ENCODE results near the gene CLDN12.

The CLDN12 gene

GRCh38 chr7:90446137-90446899, 43.1 kb downstream of the CLDN12 start:
- TF ChIP-seq TAF1 (IDR thresholded peaks at IDR 0.05; ENCODE audit: borderline replicate concordance, insufficient read depth, low read length) (no peak), SIN3A (IDR thresholded peaks at IDR 0.05; ENCODE audit: borderline replicate concordance, insufficient read depth, low read length) (no peak), REST (IDR thresholded peaks at IDR 0.05; ENCODE audit: insufficient read depth in 1 of 2, low read depth in 2 of 2, low read length in 2 of 2) (no peak), FOXP2 (optimal IDR thresholded peaks at IDR 0.05; ENCODE audit: borderline replicate concordance, extremely low read depth, extremely low read length, insufficient read depth) (no peak)

DNA sequence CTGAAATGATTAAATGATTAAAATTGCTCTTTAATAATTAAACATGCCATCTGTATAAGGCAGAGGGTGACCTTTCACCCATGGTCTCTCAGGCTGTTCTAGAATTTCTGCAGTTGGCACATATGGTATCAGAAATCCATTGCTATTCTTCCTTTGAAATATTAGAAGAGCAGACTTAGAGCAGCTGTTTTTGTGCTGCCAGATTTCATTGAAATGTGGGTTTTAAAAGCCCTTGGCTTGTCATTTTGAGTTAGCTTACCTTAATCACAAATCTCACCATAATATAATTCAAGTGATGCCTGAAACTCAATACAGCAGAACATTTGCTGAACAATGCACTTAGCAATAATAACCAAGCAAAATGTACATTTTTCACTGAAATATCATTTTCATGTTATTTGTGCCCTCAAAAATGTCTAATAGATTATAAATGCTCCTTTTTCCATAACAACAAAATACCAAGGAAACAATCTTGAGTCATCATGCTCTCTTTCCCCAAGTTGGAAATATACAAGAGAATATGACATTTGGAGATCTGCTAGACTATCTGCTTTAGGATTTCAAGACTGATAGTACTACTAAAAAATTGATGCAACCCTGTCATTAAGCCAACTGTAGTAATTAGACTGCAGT, 50.1 kb downstream of the CLDN12 start:
- TF ChIP-seq TAF1 (IDR thresholded peaks at IDR 0.05; ENCODE audit: borderline replicate concordance, insufficient read depth, low read length) (no peak), FOXP2 (optimal IDR thresholded peaks at IDR 0.05; ENCODE audit: borderline replicate concordance, extremely low read depth, extremely low read length, insufficient read depth) (no peak), SIN3A (IDR thresholded peaks at IDR 0.05; ENCODE audit: borderline replicate concordance, insufficient read depth, low read length) (no peak), POLR2AphosphoS5 (IDR thresholded peaks at IDR 0.05; ENCODE audit: low read depth, low read length) (no peak), REST (IDR thresholded peaks at IDR 0.05; ENCODE audit: insufficient read depth in 1 of 2, low read depth in 2 of 2, low read length in 2 of 2) (no peak)

DNA sequence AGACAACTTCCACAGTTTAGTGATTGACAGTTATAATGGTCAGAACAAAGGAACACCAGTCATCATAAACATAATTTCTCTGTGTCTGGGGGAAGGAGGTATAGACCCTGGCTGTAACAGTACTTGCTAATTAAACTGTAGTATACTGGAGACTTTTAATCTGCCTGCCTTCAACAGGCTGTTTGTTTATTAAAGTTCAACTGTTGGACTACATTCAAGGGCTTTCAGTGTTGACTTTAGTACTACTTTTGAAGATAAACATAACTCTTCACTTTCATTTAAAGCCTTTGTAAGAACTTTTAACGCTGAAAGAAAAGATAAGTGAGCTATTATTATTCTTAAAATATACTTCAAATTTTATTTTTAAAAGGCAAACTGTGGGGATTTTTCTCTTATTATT, 50.7 kb downstream of the CLDN12 start:
- TF ChIP-seq TAF1 (IDR thresholded peaks at IDR 0.05; ENCODE audit: borderline replicate concordance, insufficient read depth, low read length): no peak
- TF ChIP-seq FOXP2 (optimal IDR thresholded peaks at IDR 0.05; ENCODE audit: borderline replicate concordance, extremely low read depth, extremely low read length, insufficient read depth): no peak
- no peak for TF ChIP-seq REST (IDR thresholded peaks at IDR 0.05; ENCODE audit: insufficient read depth in 1 of 2, low read depth in 2 of 2, low read length in 2 of 2)
- no peak for TF ChIP-seq SIN3A (IDR thresholded peaks at IDR 0.05; ENCODE audit: borderline replicate concordance, insufficient read depth, low read length)

DNA sequence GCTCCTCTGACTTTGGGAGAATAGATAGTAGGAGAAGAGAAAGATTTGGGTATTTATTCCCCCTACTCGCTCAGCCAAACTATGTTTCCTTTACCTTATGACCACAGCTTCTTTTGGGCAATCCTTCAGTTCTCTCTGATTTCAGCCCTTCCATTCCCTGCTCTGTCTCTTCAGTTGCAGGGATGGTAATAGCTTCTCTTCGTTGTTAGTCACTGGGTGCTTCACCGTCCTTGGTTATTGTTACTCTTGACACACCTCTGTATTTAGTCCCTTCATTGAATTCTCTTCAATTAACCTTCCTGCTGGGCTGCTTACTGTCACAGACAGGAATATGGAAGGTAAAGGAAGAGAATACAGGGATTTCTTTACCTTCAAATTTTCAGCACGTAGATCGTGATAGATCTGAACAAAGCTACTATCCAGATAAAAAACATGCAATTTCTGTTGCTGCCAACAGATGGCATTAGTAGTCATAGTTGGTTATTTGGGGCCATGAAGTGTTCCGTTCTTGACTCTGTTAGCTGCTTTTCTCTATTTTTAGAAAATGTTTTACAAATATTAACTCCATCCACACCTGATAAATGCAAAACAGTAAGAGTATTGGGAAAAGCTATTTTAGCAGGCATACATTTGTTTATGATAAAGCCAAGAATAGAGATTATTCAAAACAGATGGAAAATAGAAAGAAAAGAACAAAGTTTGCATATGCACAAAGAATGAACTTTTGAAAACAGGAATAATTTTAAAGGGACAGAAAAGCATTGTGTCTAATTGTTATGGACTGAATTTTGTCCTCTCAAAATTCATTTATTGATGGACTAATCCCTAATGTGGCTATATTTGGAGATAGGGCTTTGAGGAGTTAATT, 52.1 kb downstream of the CLDN12 start:
- no peak for TF ChIP-seq FOXP2 (optimal IDR thresholded peaks at IDR 0.05; ENCODE audit: borderline replicate concordance, extremely low read depth, extremely low read length, insufficient read depth)
- TF ChIP-seq TAF1 (IDR thresholded peaks at IDR 0.05; ENCODE audit: borderline replicate concordance, insufficient read depth, low read length): no peak
- TF ChIP-seq SIN3A (IDR thresholded peaks at IDR 0.05; ENCODE audit: borderline replicate concordance, insufficient read depth, low read length): no peak
- no peak for TF ChIP-seq POLR2AphosphoS5 (IDR thresholded peaks at IDR 0.05; ENCODE audit: low read depth, low read length)
- TF ChIP-seq REST (IDR thresholded peaks at IDR 0.05; ENCODE audit: insufficient read depth in 1 of 2, low read depth in 2 of 2, low read length in 2 of 2): no peak
